ENCODE measurements around the gene TMEM134.

The TMEM134 gene

DNA sequence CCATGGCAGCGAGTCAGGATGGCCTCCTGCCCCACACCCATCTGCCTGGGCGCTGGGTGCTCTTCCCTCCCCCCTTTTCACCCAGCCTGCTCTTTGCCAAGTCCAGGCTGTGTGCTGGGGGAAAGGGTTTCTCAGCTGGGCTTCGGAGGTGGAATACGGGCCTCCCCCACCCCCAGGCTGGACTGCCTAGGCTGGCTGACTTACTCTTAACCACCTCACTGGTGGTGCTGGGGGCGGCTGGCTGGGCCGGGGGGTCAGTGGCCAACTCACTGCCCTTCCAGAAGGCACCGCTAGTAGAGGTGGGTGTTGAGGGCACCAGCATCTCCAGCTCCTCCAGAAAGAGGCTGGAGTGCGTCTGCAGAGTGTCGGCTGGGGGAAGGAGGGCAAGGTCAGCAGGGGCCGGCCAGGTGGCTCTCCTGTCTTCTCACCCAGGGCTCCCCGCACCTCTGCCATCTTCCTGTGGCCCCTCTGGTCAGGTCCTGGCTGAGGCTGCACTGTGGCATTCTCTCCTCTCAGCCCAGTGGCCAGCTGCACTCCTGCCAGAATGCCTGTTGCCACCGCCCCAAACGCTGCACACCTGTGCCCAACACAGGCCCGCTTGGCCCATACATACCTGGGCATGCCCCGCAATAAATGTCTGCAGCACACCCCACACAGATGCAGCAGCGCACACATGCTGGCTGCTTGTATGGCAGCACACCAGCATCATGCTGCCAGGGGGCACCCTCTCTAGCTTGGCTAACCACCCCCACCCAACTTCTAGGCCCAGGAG lies 26.4 kb upstream of the TMEM134 start:
- Histone ChIP-seq H3K36me3 (ENCODE audit: insufficient read depth, low read length) (peaks cover 53% of the 10 kb centered on the region; the same call in 1 of the 2 replicates), H3K9ac (ENCODE audit: low read length) (no peak overlapping the region), H3K9me3 (ENCODE audit: low read length) (no peaks in the 10 kb centered on the region), H3K9me2 (ENCODE audit: low read depth, low read length) (no peaks in the 10 kb centered on the region), H3K79me2 (ENCODE audit: insufficient read depth, low read length) (no peaks in the 10 kb centered on the region), H3F3A (ENCODE audit: insufficient read depth, low read length) (no peaks in the 10 kb centered on the region), H4K20me1 (ENCODE audit: insufficient read depth, low read length) (no peaks in the 10 kb centered on the region), H3K4me2 (ENCODE audit: low read length) (no peak overlapping the region), H3K27ac (ENCODE audit: low read depth, low read length, poor library complexity, severe bottlenecking) (no peak overlapping the region), H2AFZ (ENCODE audit: low read length) (no peak overlapping the region), H3K27me3 (ENCODE audit: insufficient read depth, low read length) (no peaks in the 10 kb centered on the region), H3K4me1 (ENCODE audit: insufficient read depth, low read length, severe bottlenecking) (no peaks in the 10 kb centered on the region), H3K4me3 (ENCODE audit: low read depth, low read length, poor library complexity, severe bottlenecking) (no peak overlapping the region)
- TF ChIP-seq EZH2 (IDR thresholded peaks at IDR 0.05; ENCODE audit: borderline replicate concordance, low read length) = no peak
- TF ChIP-seq, protein P1, sequence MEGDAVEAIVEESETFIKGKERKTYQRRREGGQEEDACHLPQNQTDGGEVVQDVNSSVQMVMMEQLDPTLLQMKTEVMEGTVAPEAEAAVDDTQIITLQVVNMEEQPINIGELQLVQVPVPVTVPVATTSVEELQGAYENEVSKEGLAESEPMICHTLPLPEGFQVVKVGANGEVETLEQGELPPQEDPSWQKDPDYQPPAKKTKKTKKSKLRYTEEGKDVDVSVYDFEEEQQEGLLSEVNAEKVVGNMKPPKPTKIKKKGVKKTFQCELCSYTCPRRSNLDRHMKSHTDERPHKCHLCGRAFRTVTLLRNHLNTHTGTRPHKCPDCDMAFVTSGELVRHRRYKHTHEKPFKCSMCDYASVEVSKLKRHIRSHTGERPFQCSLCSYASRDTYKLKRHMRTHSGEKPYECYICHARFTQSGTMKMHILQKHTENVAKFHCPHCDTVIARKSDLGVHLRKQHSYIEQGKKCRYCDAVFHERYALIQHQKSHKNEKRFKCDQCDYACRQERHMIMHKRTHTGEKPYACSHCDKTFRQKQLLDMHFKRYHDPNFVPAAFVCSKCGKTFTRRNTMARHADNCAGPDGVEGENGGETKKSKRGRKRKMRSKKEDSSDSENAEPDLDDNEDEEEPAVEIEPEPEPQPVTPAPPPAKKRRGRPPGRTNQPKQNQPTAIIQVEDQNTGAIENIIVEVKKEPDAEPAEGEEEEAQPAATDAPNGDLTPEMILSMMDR (IDR thresholded peaks at IDR 0.05; ENCODE audit: low read length) = no peak

DNA sequence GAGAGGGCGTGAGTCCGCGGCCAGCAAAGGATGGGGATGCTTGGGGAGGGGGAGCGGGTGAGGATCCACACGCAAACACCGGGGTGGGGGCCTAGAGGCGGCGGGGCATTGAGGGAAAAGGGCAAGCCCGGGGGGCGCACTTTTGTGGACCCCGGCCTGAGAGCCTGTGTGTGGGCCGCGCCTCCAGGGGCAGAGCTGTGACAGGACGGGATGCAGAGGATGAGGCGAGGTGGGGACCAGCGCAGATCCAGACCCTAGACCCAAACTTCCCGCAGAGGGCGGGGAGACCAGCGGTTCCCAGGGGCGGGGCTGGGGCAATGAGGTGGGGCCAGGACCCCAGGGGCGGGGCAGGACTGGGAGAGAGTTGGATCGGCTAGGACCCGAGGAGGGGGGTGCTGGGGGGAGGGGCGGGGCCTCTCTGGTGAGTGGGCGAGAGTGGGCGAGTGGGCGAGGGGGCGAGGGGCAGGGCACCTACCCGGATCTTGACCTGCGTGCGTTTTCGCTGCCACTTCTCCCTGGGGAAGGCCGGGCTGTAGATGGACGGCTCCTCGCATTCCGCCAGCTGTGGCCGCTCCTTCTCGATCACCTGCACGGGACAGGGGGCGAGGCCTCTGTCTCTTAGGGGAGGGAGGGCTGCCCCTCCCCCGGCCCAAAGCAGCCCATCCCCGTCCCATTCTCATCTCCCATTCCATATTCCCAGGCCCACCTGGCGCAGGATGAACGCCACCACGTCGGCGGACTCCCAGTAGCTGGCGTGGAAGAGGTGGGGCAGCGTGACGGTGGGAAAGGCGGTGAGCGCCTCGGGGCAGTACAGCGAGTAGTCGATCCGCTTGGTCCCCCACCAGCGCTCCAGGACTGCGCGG lies 25.6 kb upstream of the TMEM134 start:
- no peak overlapping the region for H3K4me2 ChIP-seq (ENCODE audit: low read length)
- no peak overlapping the region for H3K4me3 ChIP-seq (ENCODE audit: low read depth, low read length, poor library complexity, severe bottlenecking)
- H2AFZ ChIP-seq (ENCODE audit: low read length) = no peak overlapping the region
- H4K20me1 ChIP-seq (ENCODE audit: insufficient read depth, low read length) = no peaks in the 10 kb centered on the region
- no peak for TF ChIP-seq EZH2 (IDR thresholded peaks at IDR 0.05; ENCODE audit: borderline replicate concordance, low read length)
- TF ChIP-seq, protein P1 (IDR thresholded peaks at IDR 0.05; ENCODE audit: low read length) = no peak
- no peaks in the 10 kb centered on the region for H3K9me2 ChIP-seq (ENCODE audit: low read depth, low read length)
- no peaks in the 10 kb centered on the region for H3K79me2 ChIP-seq (ENCODE audit: insufficient read depth, low read length)
- peaks cover 3% of the 10 kb centered on the region for H3K4me1 ChIP-seq (ENCODE audit: insufficient read depth, low read length, severe bottlenecking)
- H3F3A ChIP-seq (ENCODE audit: insufficient read depth, low read length) = no peaks in the 10 kb centered on the region
- no peaks in the 10 kb centered on the region for H3K9me3 ChIP-seq (ENCODE audit: low read length)
- H3K27ac ChIP-seq (ENCODE audit: low read depth, low read length, poor library complexity, severe bottlenecking) = no peak overlapping the region
- no peaks in the 10 kb centered on the region for H3K27me3 ChIP-seq (ENCODE audit: insufficient read depth, low read length)
- peaks cover 61% of the 10 kb centered on the region; the same call in 1 of the 2 replicates for H3K36me3 ChIP-seq (ENCODE audit: insufficient read depth, low read length)
- H3K9ac ChIP-seq (ENCODE audit: low read length) = no peak overlapping the region

GRCh38 chr11:67493548-67494370 lies 24.7 kb upstream of the TMEM134 start:
- H3K27me3 ChIP-seq (ENCODE audit: insufficient read depth, low read length) = no peaks in the 10 kb centered on the region
- H3K9me2 ChIP-seq (ENCODE audit: low read depth, low read length) = no peaks in the 10 kb centered on the region
- TF ChIP-seq EZH2 (IDR thresholded peaks at IDR 0.05; ENCODE audit: borderline replicate concordance, low read length) = no peak
- TF ChIP-seq, protein P1 (IDR thresholded peaks at IDR 0.05; ENCODE audit: low read length) = no peak
- H4K20me1 ChIP-seq (ENCODE audit: insufficient read depth, low read length) = no peaks in the 10 kb centered on the region
- no peak overlapping the region for H3K9ac ChIP-seq (ENCODE audit: low read length)
- H3K27ac ChIP-seq (ENCODE audit: low read depth, low read length, poor library complexity, severe bottlenecking) = no peak overlapping the region
- no peak overlapping the region for H2AFZ ChIP-seq (ENCODE audit: low read length)
- H3K4me2 ChIP-seq (ENCODE audit: low read length) = no peak overlapping the region
- peaks cover 6% of the 10 kb centered on the region for H3K4me1 ChIP-seq (ENCODE audit: insufficient read depth, low read length, severe bottlenecking)
- no peaks in the 10 kb centered on the region for H3K9me3 ChIP-seq (ENCODE audit: low read length)
- H3K4me3 ChIP-seq (ENCODE audit: low read depth, low read length, poor library complexity, severe bottlenecking) = no peak overlapping the region
- H3K79me2 ChIP-seq (ENCODE audit: insufficient read depth, low read length) = no peaks in the 10 kb centered on the region
- no peaks in the 10 kb centered on the region for H3F3A ChIP-seq (ENCODE audit: insufficient read depth, low read length)
- peaks cover 70% of the 10 kb centered on the region; the same call in 1 of the 2 replicates for H3K36me3 ChIP-seq (ENCODE audit: insufficient read depth, low read length)
